Psoas muscle (tissue), 8 donors: Measurements from ENCODE around the gene GATA1. TPM values are rescaled to one million over a fixed set of nuclear protein-coding genes. Genes with fewer than 3 reads are reported as not detected.

Source experiments
- ATAC-seq, 4 donors: fragments of 200-7000 bp; cut with Tn5 transposase; one replicate each; pipeline ENCODE4 v1.9.1; 2020; ENCODE audit warnings: moderate library complexity in 3 of 4, mild to moderate bottlenecking in 2 of 4
- DNase-seq, 2 donors: peaks; one replicate each; pipeline ENCODE4 v3.0.0-alpha.2; 2020
- H3K27ac ChIP-seq: fragments of 200-600 bp; one replicate; pipeline ENCODE4 v1.8.0; 2022
- H3K27me3 ChIP-seq, 3 donors: fragments of 200-600 bp in 1 of 3; one replicate each; pipeline versions ENCODE4 v1.6.1 to v1.8.0; 2013 to 2022; ENCODE audit warnings: low read length in 2 of 3, mild to moderate bottlenecking in 2 of 3, moderate library complexity in 1 of 3; ENCODE audit not compliant: insufficient read depth in 3 of 3
- H3K36me3 ChIP-seq, 2 donors: fragments of 200-600 bp in 1 of 2; one replicate each; pipeline versions ENCODE4 v1.6.1 to v1.8.0; 2013 to 2022; ENCODE audit warnings: low read depth in 1 of 2, mild to moderate bottlenecking in 1 of 2, moderate library complexity in 1 of 2; ENCODE audit not compliant: insufficient read depth in 1 of 2
- H3K4me1 ChIP-seq: fragments of 200-600 bp; one replicate; pipeline ENCODE4 v1.8.0; 2022
- H3K4me3 ChIP-seq: fragments of 200-600 bp; one replicate; pipeline ENCODE4 v1.8.0; 2022; ENCODE audit warnings: mild to moderate bottlenecking
- H3K9me3 ChIP-seq: fragments of 200-600 bp; one replicate; pipeline ENCODE4 v1.8.0; 2022
- CTCF ChIP-seq: fragments of 200-600 bp; IDR thresholded peaks from one replicate; pipeline ENCODE4 v1.8.0; 2022; ENCODE audit warnings: antibody characterized with exemption
- WGBS, 3 donors: extraction: QIAGEN DNeasy Blood & Tissue Kit; methylation state at CpG; one replicate each; pipeline versions ENCODE4 v1.1.6 to v1.1.7; 2013; 5-methylcytosine and 5-hydroxymethylcytosine counted together
- intact Hi-C, 2 donors: fragments of 100-400 bp; cut with DNase I; formaldehyde crosslinking; loops; one replicate each; pipeline versions ENCODE4 v1.11.0 to v1.14.2; 2022
- polyA plus RNA-seq, 3 donors: library from polyadenylated mRNA; stranded (reverse); fragments of 200-250 nt; gene quantifications; one replicate each; pipeline ENCODE4 v1.2.3, GENCODE V29; 2013
- total RNA-seq, 4 donors: library from RNA; stranded (reverse); fragmentation: NEBNext Ultra II Directional in 2 of 4; extraction: Animal tissue kit (Norgen Biotek cat#: 25700) in 2 of 4; gene quantifications; one replicate each; pipeline versions ENCODE4 v1.2.1 to v1.2.4, GENCODE V29; 2021 to 2023
- donor health status: healthy with polysubstance abuse.
- donor health status: DM: no; HTN: no; CAD: no; lungs with moderate emphysema.
- donor health status: Bipolar disorder and iron deficiency.
- donor health status: healthy.
- donor health status: DM: yes; HTN: yes; CAD: no.
- donor health status: DM: no; HTN: no; CAD: no.
- donor health status: DM: no; HTN: no; CAD: no.
- donor health status: DM: yes; HTN: yes; CAD: no.

Gene GATA1
- total and polyA plus RNA-seq, 7 donors = 0.03 to 0.17 (median 0.04) TPM; not detected in 4

DNA sequence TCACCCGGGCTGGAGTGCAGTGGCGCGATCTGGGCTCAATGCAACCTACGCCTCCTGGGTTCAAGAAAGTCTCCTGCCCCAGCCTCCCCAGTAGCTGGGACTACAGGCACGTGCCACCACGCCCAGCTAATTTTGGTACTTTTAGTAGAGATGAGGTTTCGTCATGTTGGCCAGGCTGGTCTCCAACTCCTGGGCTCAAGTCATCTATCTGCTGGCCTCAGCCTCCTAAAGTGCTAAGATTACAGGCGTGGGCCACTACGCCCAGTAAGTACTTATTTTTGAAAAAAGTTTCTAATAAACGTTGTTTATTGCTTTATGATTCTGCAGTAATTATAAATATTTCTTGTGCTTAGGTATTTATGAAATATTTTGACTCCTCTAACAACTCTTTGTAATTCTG is 53.3 kb downstream of the GATA1 start:
- WGBS, 3 donors = 80 to 83% (median 82%) methylated on average over 7 to 10 of the region's 10 CpGs
- H3K9me3 ChIP-seq = no peaks in the 10 kb centered on the region
- no peak for TF ChIP-seq CTCF
- no peaks in the 10 kb centered on the region for H3K4me1 ChIP-seq
- DNase-seq = no peak
- intact Hi-C loops = no loop called here
- no peak overlapping the region for H3K27ac ChIP-seq
- H3K36me3 ChIP-seq = no peaks in the 10 kb centered on the region
- peaks cover 0 to 28% (median 0%) of the 10 kb centered on the region in 3 donors for H3K27me3 ChIP-seq
- ATAC-seq = no peak
- H3K4me3 ChIP-seq = no peak overlapping the region

Other genes with a start within 250 kb of the GATA1 start
- 10 to 100 TPM; 10.5 to 18.4 (median 16.9) TPM for gene TBC1D25, start 246.9 kb upstream of the GATA1 start, total RNA-seq
- 10 to 100 TPM in 1 of 3 donors, 1 to 10 TPM in 2; 9.3 to 12.1 (median 9.4) TPM for gene TBC1D25, start 246.9 kb upstream of the GATA1 start, polyA plus RNA-seq
- gene RBM3, start 212.1 kb upstream of the GATA1 start, total RNA-seq = 100 to 1,000 TPM in 2 of 4 donors, 10 to 100 TPM in 2; 15.9 to 206 (median 83.2) TPM
- 100 to 1,000 TPM in 1 of 3 donors, 10 to 100 TPM in 2; 26.4 to 137 (median 68.9) TPM for gene RBM3, start 212.1 kb upstream of the GATA1 start, polyA plus RNA-seq
- gene WDR13, start 189.1 kb upstream of the GATA1 start, total RNA-seq = 100 to 1,000 TPM; 103 to 155 (median 116) TPM
- 100 to 1,000 TPM; 112 to 171 (median 132) TPM for gene WDR13, start 189.1 kb upstream of the GATA1 start, polyA plus RNA-seq
- gene WAS, start 102.8 kb upstream of the GATA1 start, total RNA-seq = 1 to 10 TPM in 2 of 4 donors, under 1 TPM in 2; 0.85 to 2.9 (median 1.4) TPM
- gene WAS, start 102.8 kb upstream of the GATA1 start, polyA plus RNA-seq = under 1 TPM; 0.45 to 0.66 (median 0.47) TPM
- gene SUV39H1, start 89.9 kb upstream of the GATA1 start, total RNA-seq = 1 to 10 TPM; 1.9 to 3.2 (median 2.7) TPM
- 1 to 10 TPM; 2.2 to 3.6 (median 2.8) TPM for gene SUV39H1, start 89.9 kb upstream of the GATA1 start, polyA plus RNA-seq
- not detected for gene GLOD5, start 24.8 kb upstream of the GATA1 start, total RNA-seq
- not detected for gene GLOD5, start 24.8 kb upstream of the GATA1 start, polyA plus RNA-seq
- gene HDAC6, start 15.5 kb downstream of the GATA1 start, total RNA-seq = 10 to 100 TPM; 31.8 to 47.1 (median 43.6) TPM
- 10 to 100 TPM; 21.8 to 26.2 (median 24.4) TPM for gene HDAC6, start 15.5 kb downstream of the GATA1 start, polyA plus RNA-seq
- not detected for gene ERAS, start 39.9 kb downstream of the GATA1 start, total RNA-seq
- not detected for gene ERAS, start 39.9 kb downstream of the GATA1 start, polyA plus RNA-seq
- under 1 TPM in 1 of 4 donors, not detected in 3; 0.44 TPM for gene PCSK1N, start 49.0 kb downstream of the GATA1 start, total RNA-seq
- not detected for gene PCSK1N, start 49.0 kb downstream of the GATA1 start, polyA plus RNA-seq
- gene TIMM17B, start 111.2 kb downstream of the GATA1 start, total RNA-seq = 10 to 100 TPM; 56.6 to 76.2 (median 65.1) TPM
- gene TIMM17B, start 111.2 kb downstream of the GATA1 start, polyA plus RNA-seq = 10 to 100 TPM; 63.1 to 91.6 (median 78.4) TPM
- 10 to 100 TPM; 51.8 to 65.7 (median 60.6) TPM for gene PQBP1, start 111.3 kb downstream of the GATA1 start, total RNA-seq
- gene PQBP1, start 111.3 kb downstream of the GATA1 start, polyA plus RNA-seq = 10 to 100 TPM; 71.0 to 98.8 (median 77.2) TPM
- 10 to 100 TPM in 2 of 4 donors, 1 to 10 TPM in 2; 8.8 to 13.4 (median 11.2) TPM for gene SLC35A2, start 125.1 kb downstream of the GATA1 start, total RNA-seq
- 10 to 100 TPM; 13.2 to 26.1 (median 19.7) TPM for gene SLC35A2, start 125.1 kb downstream of the GATA1 start, polyA plus RNA-seq
- 1 to 10 TPM; 1.1 to 2.3 (median 1.6) TPM for gene PIM2, start 132.4 kb downstream of the GATA1 start, total RNA-seq
- gene PIM2, start 132.4 kb downstream of the GATA1 start, polyA plus RNA-seq = 1 to 10 TPM; 1.4 to 3.7 (median 1.6) TPM
- 10 to 100 TPM; 21.4 to 38.7 (median 28.5) TPM for gene OTUD5, start 171.0 kb downstream of the GATA1 start, total RNA-seq
- gene OTUD5, start 171.0 kb downstream of the GATA1 start, polyA plus RNA-seq = 10 to 100 TPM; 17.5 to 34.8 (median 18.6) TPM
- under 1 TPM; 0.18 to 0.41 (median 0.25) TPM for gene KCND1, start 185.3 kb downstream of the GATA1 start, total RNA-seq
- under 1 TPM; 0.03 to 0.44 (median 0.30) TPM for gene KCND1, start 185.3 kb downstream of the GATA1 start, polyA plus RNA-seq
- 10 to 100 TPM; 16.5 to 23.6 (median 19.4) TPM for gene GRIPAP1, start 215.7 kb downstream of the GATA1 start, total RNA-seq
- gene GRIPAP1, start 215.7 kb downstream of the GATA1 start, polyA plus RNA-seq = 10 to 100 TPM; 12.6 to 17.5 (median 13.4) TPM